ENCODE results near the gene IFI35.
"Not testable (repeated sequence)": the region's sequence is repeated elsewhere in the genome, so short reads cannot be mapped to it uniquely, and the experiment has no call there.

The IFI35 gene

GRCh38 chr17:43006639-43007551 is at the start of gene IFI35:
TSS of gene IFI35 (plus strand) at chr17:43006784. CDS start at chr17:43006948, 164 bp downstream.
- peak; percentile 57 for DNase-seq

GRCh38 chr17:42964161-42964932 is 42.2 kb upstream of the IFI35 start, which contains the start of gene AARSD1:
TSS of gene AARSD1 (minus strand) at chr17:42964454. CDS start at chr17:42964440, 14 bp downstream.
- DNase-seq = peak; percentile 91

- DNase-seq = no peak
Observed at GRCh38 chr17:42967925-42968324, 38.7 kb upstream of the IFI35 start.

GRCh38 chr17:42969001-42969581 is 37.5 kb upstream of the IFI35 start:
- DNase-seq = no peak

- DNase-seq = no peak
Observed at GRCh38 chr17:42971589-42971988, 35.0 kb upstream of the IFI35 start.

GRCh38 chr17:42973323-42973722 is 33.3 kb upstream of the IFI35 start:
- not testable (repeated sequence) for DNase-seq

GRCh38 chr17:42975265-42975664 is 31.3 kb upstream of the IFI35 start:
- DNase-seq = no peak

GRCh38 chr17:42975701-42976100 is 30.9 kb upstream of the IFI35 start:
- not testable (repeated sequence) for DNase-seq

- DNase-seq = peak; percentile 83
Observed at GRCh38 chr17:42979511-42980273, 26.9 kb upstream of the IFI35 start, which contains the start of gene PTGES3L. TSS of gene PTGES3L (minus strand) at chr17:42980080. CDS start at chr17:42980053, 27 bp downstream.

- peak; percentile 93 for DNase-seq
Observed at GRCh38 chr17:42980274-42980765, 26.3 kb upstream of the IFI35 start, which contains the start of gene RUNDC1. TSS of gene RUNDC1 (plus strand) at chr17:42980565. CDS start at chr17:42980577, 12 bp downstream.

- DNase-seq = peak; percentile 62
Observed at GRCh38 chr17:42980766-42981397, 25.7 kb upstream of the IFI35 start.

GRCh38 chr17:42982266-42982665 is 24.3 kb upstream of the IFI35 start:
- DNase-seq = no peak

- DNase-seq = no peak
Observed at GRCh38 chr17:42985225-42985624, 21.4 kb upstream of the IFI35 start.

GRCh38 chr17:42989141-42989540 is 17.4 kb upstream of the IFI35 start:
- DNase-seq = no peak

- DNase-seq = no peak
Observed at GRCh38 chr17:42989726-42990652, 16.6 kb upstream of the IFI35 start.

- no peak for DNase-seq
Observed at GRCh38 chr17:42991471-42991870, 15.1 kb upstream of the IFI35 start.

- no peak for DNase-seq
Observed at GRCh38 chr17:42992872-42993271, 13.7 kb upstream of the IFI35 start.

- DNase-seq = not testable (repeated sequence)
Observed at GRCh38 chr17:42993913-42994312, 12.7 kb upstream of the IFI35 start.

- DNase-seq = no peak
Observed at GRCh38 chr17:42997390-42997983, 9.1 kb upstream of the IFI35 start.

All from NCI-H146 (cell line).